Gastroesophageal sphincter (tissue), 4 donors: ENCODE results near the gene CHST11. TPM values are rescaled to one million over a fixed set of nuclear protein-coding genes. Genes with fewer than 3 reads are reported as not detected.

Experiments
- ATAC-seq: fragments of 150-250 bp; one replicate; pipeline ENCODE4 v1.9.1; 2016; ENCODE audit warnings: mild to moderate bottlenecking, moderate library complexity
- H3K27ac ChIP-seq, 4 donors: fragments of 200-600 bp; sonication (generic) in 3 of 4; 1 replicate in 3 of 4; 2 replicates in 1 of 4; pipeline ENCODE4 v1.5.1; 2016 to 2019
- H3K27me3 ChIP-seq: fragments of 200-600 bp; sonication (generic); one replicate; pipeline ENCODE4 v1.5.1; 2019
- H3K36me3 ChIP-seq, 2 donors: fragments of 200-600 bp; sonication (generic); one replicate each; pipeline ENCODE4 v1.5.1; 2019; ENCODE audit warnings: control low read depth in 1 of 2
- H3K4me1 ChIP-seq, 3 donors: fragments of 200-600 bp; sonication (generic); 1 replicate in 2 of 3; 2 replicates in 1 of 3; pipeline ENCODE4 v1.5.1; 2016 to 2019; ENCODE audit warnings: control low read depth in 2 of 3
- H3K4me3 ChIP-seq, 2 donors: fragments of 200-600 bp; sonication (generic); one replicate each; pipeline ENCODE4 v1.5.1; 2019; ENCODE audit warnings: mild to moderate bottlenecking in 1 of 2, moderate library complexity in 1 of 2
- H3K9me3 ChIP-seq, 3 donors: fragments of 200-600 bp; sonication (generic); one replicate each; pipeline ENCODE4 v1.5.1; 2017 to 2019; ENCODE audit warnings: control low read depth in 2 of 3
- EP300 ChIP-seq: sonication (generic); formaldehyde crosslinking; IDR thresholded peaks from one replicate; pipeline ENCODE4 v1.6.1; 2017; ENCODE audit warnings: antibody characterized with exemption, mild to moderate bottlenecking
- POLR2A ChIP-seq, 2 donors: fragments of 450-650 bp; IDR thresholded peaks; one replicate each; pipeline ENCODE4 v1.6.1; 2017; ENCODE audit warnings: antibody characterized with exemption in 2 of 2, mild to moderate bottlenecking in 2 of 2, moderate library complexity in 1 of 2
- POLR2AphosphoS5 ChIP-seq: sonication (generic); formaldehyde crosslinking; IDR thresholded peaks from one replicate; pipeline ENCODE4 v1.6.1; 2017; ENCODE audit warnings: antibody characterized with exemption
- WGBS, 2 donors: methylation state at CpG; one replicate each; pipeline ENCODE4 v1.1.5; 2018; ENCODE audit warnings: low coverage in 1 of 2; 5-methylcytosine and 5-hydroxymethylcytosine counted together
- total RNA-seq, 4 donors: library from RNA; depleted of rRNA; stranded (reverse); fragments of >200 nt; gene quantifications; one replicate each; pipeline ENCODE4 v1.1.0, GENCODE V29; 2016
- TF ChIP-seq, protein P1 (sequence below), 4 experiments: fragments of 200-600 bp in 2 of 4; fragments of 450-650 bp in 2 of 4; sonication (generic) in 1 of 4; IDR thresholded peaks; one replicate each; pipeline ENCODE4 v1.5.1; 2017 to 2019; ENCODE audit warnings: antibody characterized with exemption in 4 of 4, mild to moderate bottlenecking in 2 of 4, moderate library complexity in 2 of 4

Gene CHST11
- total RNA-seq, 4 donors from 2014 or later, result 4.3 to 15.6 (median 11.0) TPM

DNA sequence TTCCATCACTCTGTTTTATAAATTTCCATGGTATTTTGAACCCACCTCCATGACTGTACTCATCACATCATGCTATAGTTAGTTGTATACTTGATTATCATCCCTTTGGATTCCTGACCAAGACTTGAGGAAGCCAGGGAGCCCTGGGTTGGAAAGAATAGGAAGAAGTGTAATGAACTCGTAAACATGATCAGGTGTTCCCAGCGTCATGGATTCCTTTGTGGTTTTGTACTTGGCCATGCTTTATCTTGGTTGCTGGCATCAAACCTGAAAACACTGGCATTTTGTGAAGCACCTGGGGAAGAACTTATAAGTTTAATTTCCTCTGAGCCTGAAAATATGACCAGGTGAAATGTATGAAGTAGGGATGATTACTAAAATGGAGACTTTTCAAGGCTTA, 76.4 kb downstream of the CHST11 start:
- 78 to 80% methylated on average over 1 to 2 of the region's 2 CpGs for WGBS, 2 donors
- TF ChIP-seq EP300 (no peak), POLR2A (IDR thresholded peaks at IDR 0.05) (no peak), POLR2AphosphoS5 (no peak)
- TF ChIP-seq, protein P1, sequence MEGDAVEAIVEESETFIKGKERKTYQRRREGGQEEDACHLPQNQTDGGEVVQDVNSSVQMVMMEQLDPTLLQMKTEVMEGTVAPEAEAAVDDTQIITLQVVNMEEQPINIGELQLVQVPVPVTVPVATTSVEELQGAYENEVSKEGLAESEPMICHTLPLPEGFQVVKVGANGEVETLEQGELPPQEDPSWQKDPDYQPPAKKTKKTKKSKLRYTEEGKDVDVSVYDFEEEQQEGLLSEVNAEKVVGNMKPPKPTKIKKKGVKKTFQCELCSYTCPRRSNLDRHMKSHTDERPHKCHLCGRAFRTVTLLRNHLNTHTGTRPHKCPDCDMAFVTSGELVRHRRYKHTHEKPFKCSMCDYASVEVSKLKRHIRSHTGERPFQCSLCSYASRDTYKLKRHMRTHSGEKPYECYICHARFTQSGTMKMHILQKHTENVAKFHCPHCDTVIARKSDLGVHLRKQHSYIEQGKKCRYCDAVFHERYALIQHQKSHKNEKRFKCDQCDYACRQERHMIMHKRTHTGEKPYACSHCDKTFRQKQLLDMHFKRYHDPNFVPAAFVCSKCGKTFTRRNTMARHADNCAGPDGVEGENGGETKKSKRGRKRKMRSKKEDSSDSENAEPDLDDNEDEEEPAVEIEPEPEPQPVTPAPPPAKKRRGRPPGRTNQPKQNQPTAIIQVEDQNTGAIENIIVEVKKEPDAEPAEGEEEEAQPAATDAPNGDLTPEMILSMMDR (IDR thresholded peaks at IDR 0.05), result no peak
- no peak overlapping the region for H3K4me3 ChIP-seq
- H3K27me3 ChIP-seq, result no peaks in the 10 kb centered on the region
- no peaks in the 10 kb centered on the region for H3K9me3 ChIP-seq
- H3K4me1 ChIP-seq, result no peaks in the 10 kb centered on the region
- no peaks in the 10 kb centered on the region for H3K36me3 ChIP-seq
- ATAC-seq, result no peak
- no peak overlapping the region for H3K27ac ChIP-seq

DNA sequence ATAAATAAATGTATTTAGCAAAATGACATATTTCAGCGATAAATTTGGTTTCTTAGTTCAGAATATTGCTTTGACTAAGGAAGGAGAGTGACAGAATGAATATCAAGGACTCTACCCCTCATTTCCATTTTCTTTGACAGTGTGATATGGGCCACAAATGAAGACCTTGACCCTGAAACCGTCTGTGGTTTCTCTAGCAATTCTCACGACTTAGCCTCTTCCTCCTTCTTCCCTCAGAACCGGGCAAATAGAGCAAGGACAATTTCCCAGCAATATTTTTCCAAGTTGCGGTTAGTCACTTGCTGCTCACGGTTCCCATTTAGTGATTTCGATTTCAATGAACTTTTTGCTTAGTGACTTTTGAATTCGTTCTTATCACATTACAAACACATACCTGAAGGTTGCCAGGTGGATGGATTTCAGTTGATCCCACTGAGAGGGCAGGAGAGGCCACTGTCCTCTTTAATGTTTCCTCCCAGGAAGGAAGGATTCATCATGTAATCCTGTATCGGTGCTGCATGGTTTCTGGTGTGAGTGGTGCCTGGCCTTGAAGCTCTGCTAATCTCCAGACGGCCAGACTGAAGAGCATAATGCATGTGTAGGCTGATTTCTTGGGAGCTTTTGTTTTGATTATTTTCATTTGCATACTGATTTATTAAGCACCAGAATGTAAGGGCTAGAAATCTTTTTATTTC, 77.6 kb downstream of the CHST11 start:
- ATAC-seq, result no peak
- Histone ChIP-seq H3K4me1 (no peaks in the 10 kb centered on the region), H3K36me3 (no peaks in the 10 kb centered on the region), H3K27me3 (no peaks in the 10 kb centered on the region), H3K27ac (no peak overlapping the region), H3K9me3 (no peaks in the 10 kb centered on the region), H3K4me3 (no peak overlapping the region)
- 67 to 76% methylated on average over 8 to 9 of the region's 10 CpGs for WGBS, 2 donors
- no peak for TF ChIP-seq EP300
- TF ChIP-seq, protein P1 (IDR thresholded peaks at IDR 0.05), result no peak
- TF ChIP-seq POLR2A (IDR thresholded peaks at IDR 0.05), result no peak
- TF ChIP-seq POLR2AphosphoS5, result no peak

DNA sequence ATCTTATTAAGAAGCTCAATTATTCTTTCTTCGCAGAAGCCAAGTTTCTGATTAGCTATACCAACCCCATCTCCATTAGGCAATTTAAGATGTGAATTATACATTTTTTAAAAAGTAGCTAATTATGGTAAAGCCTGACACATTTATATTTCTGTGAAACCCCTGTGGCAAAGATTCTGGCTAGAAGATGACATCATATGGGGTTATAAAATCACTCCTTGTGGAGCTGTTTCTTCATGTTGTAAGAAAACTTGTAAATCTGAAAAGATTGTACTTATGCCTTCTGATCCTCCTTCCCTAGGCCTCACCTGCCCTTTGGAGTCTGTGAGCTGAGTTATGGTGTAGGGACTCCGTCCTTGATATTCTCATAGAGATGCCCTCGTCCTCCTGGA, 78.1 kb downstream of the CHST11 start:
- Histone ChIP-seq H3K4me1 (no peaks in the 10 kb centered on the region), H3K4me3 (no peak overlapping the region), H3K36me3 (no peaks in the 10 kb centered on the region), H3K27me3 (no peaks in the 10 kb centered on the region), H3K9me3 (no peaks in the 10 kb centered on the region), H3K27ac (no peak overlapping the region)
- WGBS, 2 donors, result 93 to 100% methylated on average over 3 of the region's 3 CpGs
- TF ChIP-seq POLR2A (IDR thresholded peaks at IDR 0.05) (no peak), EP300 (no peak), POLR2AphosphoS5 (no peak)
- TF ChIP-seq, protein P1 (IDR thresholded peaks at IDR 0.05), result no peak
- ATAC-seq, result no peak

DNA sequence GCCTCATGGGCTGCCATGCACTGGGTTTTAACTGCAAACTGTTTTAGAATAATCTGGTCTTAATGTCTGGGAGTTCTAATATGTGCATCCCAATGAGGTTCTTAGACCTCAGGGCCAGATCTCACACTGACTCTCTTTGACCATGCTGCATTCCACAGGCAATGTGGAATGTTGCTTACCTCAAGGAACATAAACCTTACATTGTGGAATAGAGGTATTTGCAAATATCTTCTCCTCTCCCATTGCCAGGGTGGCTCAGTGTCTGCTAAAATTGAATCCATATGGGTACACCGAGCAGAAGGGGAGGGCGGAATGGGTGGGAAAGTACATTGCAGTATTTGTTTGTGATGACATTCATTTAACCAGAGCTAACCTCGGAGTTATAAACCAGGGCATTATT, 78.6 kb downstream of the CHST11 start:
- Histone ChIP-seq H3K36me3 (no peaks in the 10 kb centered on the region), H3K27ac (no peak overlapping the region), H3K27me3 (no peaks in the 10 kb centered on the region), H3K4me1 (no peaks in the 10 kb centered on the region), H3K9me3 (no peaks in the 10 kb centered on the region), H3K4me3 (no peak overlapping the region)
- TF ChIP-seq POLR2A (IDR thresholded peaks at IDR 0.05) (no peak), POLR2AphosphoS5 (no peak), EP300 (no peak)
- TF ChIP-seq, protein P1 (IDR thresholded peaks at IDR 0.05), result no peak
- ATAC-seq, result no peak
- WGBS, 2 donors, result 50 to 96% methylated on average over 1 to 3 of the region's 3 CpGs

DNA sequence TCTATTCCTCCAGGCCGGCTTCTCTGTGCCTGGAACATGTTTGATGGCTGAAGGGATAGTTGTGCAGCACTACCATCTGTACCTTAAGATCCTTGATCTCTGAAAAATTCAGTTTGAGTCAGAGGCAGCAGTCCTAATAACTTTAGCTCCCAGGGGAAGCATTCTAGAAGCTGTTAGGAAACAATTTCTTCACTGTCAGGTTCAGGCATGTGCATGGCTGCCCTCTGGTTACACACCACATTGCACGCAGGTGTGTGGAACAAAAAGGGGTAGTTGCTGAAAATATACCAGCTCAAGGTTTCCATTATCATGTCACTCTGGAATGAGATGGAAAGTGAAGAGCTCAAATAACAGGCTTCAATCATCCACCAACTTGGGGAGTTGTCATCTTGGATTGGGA, 80.1 kb downstream of the CHST11 start:
- no peak overlapping the region for H3K4me3 ChIP-seq
- no peaks in the 10 kb centered on the region for H3K36me3 ChIP-seq
- H3K4me1 ChIP-seq, result no peaks in the 10 kb centered on the region
- WGBS, 2 donors, result 92 to 100% methylated on average over 1 to 2 of the region's 2 CpGs
- ATAC-seq, result no peak
- H3K27ac ChIP-seq, result no peak overlapping the region
- no peaks in the 10 kb centered on the region for H3K9me3 ChIP-seq
- TF ChIP-seq POLR2A (IDR thresholded peaks at IDR 0.05) (no peak), EP300 (no peak), POLR2AphosphoS5 (no peak)
- TF ChIP-seq, protein P1 (IDR thresholded peaks at IDR 0.05), result no peak
- H3K27me3 ChIP-seq, result no peaks in the 10 kb centered on the region
